NB4 (cell line): ENCODE measurements around the gene CEMIP.

Experiments used
- MYC ChIP-seq: IDR thresholded peaks from 2 replicates; pipeline ENCODE4 v1.6.1; 2011; ENCODE audit warnings: low read depth, low read length
- POLR2A ChIP-seq: IDR thresholded peaks from 2 replicates; pipeline ENCODE4 v1.6.1; 2011; ENCODE audit warnings: mild to moderate bottlenecking; ENCODE audit not compliant: insufficient read length; ENCODE audit errors: extremely low read depth
- TF ChIP-seq, protein P1 (sequence below): IDR thresholded peaks from one replicate; pipeline ENCODE4 v1.5.1; 2012; ENCODE audit warnings: low read depth, low read length
- TF ChIP-seq, protein P2 (sequence below): IDR thresholded peaks from 2 replicates; pipeline ENCODE4 v1.6.1; 2011; ENCODE audit warnings: low read depth, low read length

DNA sequence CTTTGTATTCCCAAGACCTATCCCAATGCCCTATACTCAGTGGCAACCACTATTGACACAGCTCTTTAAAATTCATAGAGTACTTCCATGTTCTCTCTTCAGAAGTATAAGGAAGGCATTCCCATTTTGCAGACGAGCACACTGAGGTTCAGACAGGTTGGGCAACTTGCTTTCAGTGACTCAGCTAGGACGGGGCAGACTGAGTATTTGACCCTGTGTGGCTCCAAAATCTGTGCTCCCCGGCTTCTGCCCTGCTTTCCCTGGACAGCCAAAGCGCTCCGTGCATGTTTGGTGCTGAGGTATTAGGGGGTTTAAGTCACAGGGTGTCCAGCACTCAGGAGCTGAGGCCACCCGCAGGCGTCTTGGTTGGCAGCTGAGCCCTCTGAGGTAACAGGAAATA, 59.5 kb downstream of the CEMIP start:
- TF ChIP-seq, protein P1, sequence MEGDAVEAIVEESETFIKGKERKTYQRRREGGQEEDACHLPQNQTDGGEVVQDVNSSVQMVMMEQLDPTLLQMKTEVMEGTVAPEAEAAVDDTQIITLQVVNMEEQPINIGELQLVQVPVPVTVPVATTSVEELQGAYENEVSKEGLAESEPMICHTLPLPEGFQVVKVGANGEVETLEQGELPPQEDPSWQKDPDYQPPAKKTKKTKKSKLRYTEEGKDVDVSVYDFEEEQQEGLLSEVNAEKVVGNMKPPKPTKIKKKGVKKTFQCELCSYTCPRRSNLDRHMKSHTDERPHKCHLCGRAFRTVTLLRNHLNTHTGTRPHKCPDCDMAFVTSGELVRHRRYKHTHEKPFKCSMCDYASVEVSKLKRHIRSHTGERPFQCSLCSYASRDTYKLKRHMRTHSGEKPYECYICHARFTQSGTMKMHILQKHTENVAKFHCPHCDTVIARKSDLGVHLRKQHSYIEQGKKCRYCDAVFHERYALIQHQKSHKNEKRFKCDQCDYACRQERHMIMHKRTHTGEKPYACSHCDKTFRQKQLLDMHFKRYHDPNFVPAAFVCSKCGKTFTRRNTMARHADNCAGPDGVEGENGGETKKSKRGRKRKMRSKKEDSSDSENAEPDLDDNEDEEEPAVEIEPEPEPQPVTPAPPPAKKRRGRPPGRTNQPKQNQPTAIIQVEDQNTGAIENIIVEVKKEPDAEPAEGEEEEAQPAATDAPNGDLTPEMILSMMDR: no peak
- no peak for TF ChIP-seq POLR2A
- TF ChIP-seq, protein P2, sequence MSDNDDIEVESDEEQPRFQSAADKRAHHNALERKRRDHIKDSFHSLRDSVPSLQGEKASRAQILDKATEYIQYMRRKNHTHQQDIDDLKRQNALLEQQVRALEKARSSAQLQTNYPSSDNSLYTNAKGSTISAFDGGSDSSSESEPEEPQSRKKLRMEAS: no peak
- no peak for TF ChIP-seq MYC
